Tibial nerve (tissue), 4 donors: ENCODE results near the gene ZNF516. TPM values are rescaled to one million over a fixed set of nuclear protein-coding genes. Genes with fewer than 3 reads are reported as not detected.

Experiments used
- DNase-seq, 2 donors: peaks; one replicate each; pipeline ENCODE4 v3.0.0-alpha.2; 2019; ENCODE audit warnings: low spot score in 2 of 2
- H3K27ac ChIP-seq, 4 donors: fragments of 200-600 bp; sonication (generic) in 3 of 4; one replicate each; pipeline ENCODE4 v1.5.1; 2017 to 2019; ENCODE audit warnings: mild to moderate bottlenecking in 1 of 4
- H3K27me3 ChIP-seq, 2 donors: fragments of 200-600 bp; sonication (generic) in 1 of 2; one replicate each; pipeline versions ENCODE4 v1.5.1 to v1.6.0; 2017 to 2019
- H3K36me3 ChIP-seq, 3 donors: fragments of 200-600 bp; sonication (generic); one replicate each; pipeline ENCODE4 v1.5.1; 2018 to 2019
- H3K4me1 ChIP-seq, 4 donors: fragments of 200-600 bp; sonication (generic) in 3 of 4; one replicate each; pipeline ENCODE4 v1.5.1; 2017 to 2019
- H3K4me3 ChIP-seq, 4 donors: fragments of 200-600 bp; sonication (generic) in 3 of 4; one replicate each; pipeline ENCODE4 v1.5.1; 2017 to 2019; ENCODE audit warnings: mild to moderate bottlenecking in 1 of 4, moderate library complexity in 1 of 4
- H3K9me3 ChIP-seq, 4 donors: fragments of 200-600 bp; sonication (generic) in 3 of 4; one replicate each; pipeline ENCODE4 v1.5.1; 2017 to 2019
- EP300 ChIP-seq, 2 donors: sonication (generic); formaldehyde crosslinking; IDR thresholded peaks; one replicate each; pipeline ENCODE4 v1.6.1; 2017; ENCODE audit warnings: antibody characterized with exemption in 2 of 2, mild to moderate bottlenecking in 1 of 2
- POLR2A ChIP-seq, 2 donors: fragments of 450-650 bp; IDR thresholded peaks; one replicate each; pipeline ENCODE4 v1.6.1; 2017; ENCODE audit warnings: antibody characterized with exemption in 2 of 2, mild to moderate bottlenecking in 2 of 2, moderate library complexity in 2 of 2
- WGBS, 2 donors: methylation state at CpG; one replicate each; pipeline ENCODE4 v1.1.5; 2018; 5-methylcytosine and 5-hydroxymethylcytosine counted together
- total RNA-seq, 4 donors: library from RNA; depleted of rRNA; stranded (reverse); fragments of >200 nt; gene quantifications; one replicate each; pipeline ENCODE4 v1.1.0, GENCODE V29; 2016
- TF ChIP-seq, protein P1 (sequence below), 5 experiments: fragments of 200-600 bp in 3 of 5; fragments of 450-650 bp in 2 of 5; sonication (generic) in 3 of 5; IDR thresholded peaks; one replicate each; pipeline ENCODE4 v1.5.1; 2016 to 2019; ENCODE audit warnings: antibody characterized with exemption in 5 of 5, mild to moderate bottlenecking in 3 of 5, moderate library complexity in 2 of 5

Gene ZNF516
- total RNA-seq, 4 donors from 2014 or later = 31.4 to 63.0 (median 45.5) TPM

DNA sequence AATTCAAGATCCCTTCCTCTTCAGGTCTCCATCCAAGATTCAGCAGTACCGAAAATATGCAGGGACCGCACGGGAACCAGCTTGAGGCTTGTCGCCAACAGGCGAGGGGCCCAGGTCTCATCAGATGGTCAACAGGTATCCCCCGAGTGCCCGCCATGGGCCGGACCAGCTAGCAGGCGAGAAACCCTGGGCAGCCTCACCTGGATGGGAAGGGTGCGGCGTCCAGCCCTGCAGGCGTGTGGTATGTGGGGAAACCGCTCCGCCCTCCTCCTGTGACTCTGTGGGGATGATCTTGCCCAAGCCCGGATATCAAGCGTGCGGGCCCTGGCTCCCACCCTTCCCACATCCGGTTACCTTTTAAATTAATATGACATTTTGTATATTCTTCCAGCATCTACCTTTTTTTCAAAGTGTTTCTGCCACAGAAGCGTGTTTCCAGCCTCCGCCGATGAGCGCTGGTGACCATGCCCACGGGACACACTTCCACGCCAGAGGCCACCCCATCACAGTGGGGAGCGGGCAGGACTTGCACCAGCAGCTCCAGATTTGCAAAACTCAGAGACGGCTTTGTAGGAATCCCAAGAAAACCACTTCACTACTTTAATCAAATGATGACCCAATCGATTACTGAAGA lies 33.2 kb downstream of the ZNF516 start:
- TF ChIP-seq POLR2A (IDR thresholded peaks at IDR 0.05) = no peak
- 90 to 96% methylated on average over 27 of the region's 27 CpGs for WGBS, 2 donors
- Histone ChIP-seq H3K27me3 (no peaks in the 10 kb centered on the region), H3K9me3 (no peaks in the 10 kb centered on the region), H3K27ac (peak overlapping the region in 1 of 4 donors; percentile 35), H3K4me1 (peaks cover 0 to 56% (median 16%) of the 10 kb centered on the region in 4 donors), H3K36me3 (peaks cover 0 to 40% (median 0%) of the 10 kb centered on the region in 3 donors), H3K4me3 (no peak overlapping the region)
- no peak for DNase-seq

DNA sequence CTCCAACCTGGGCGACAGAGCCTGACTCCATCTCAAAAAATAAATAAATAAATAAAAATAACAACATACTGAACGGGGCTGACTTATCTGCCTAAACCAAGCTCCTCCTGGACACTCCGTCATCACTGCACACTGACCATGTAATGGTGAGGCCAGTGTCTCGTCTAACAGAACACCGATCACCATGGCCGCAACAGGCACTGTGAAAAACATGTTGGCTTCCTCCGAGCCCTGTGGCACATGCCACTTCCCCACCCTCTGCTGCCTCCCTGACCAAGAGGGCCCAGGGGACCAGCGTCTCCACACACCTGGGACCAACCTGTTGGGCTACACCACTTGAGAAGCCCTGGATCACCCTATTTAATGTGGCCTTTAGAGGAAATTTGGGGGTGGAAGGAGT lies 33.9 kb downstream of the ZNF516 start:
- H3K4me3 ChIP-seq = no peak overlapping the region
- no peaks in the 10 kb centered on the region for H3K9me3 ChIP-seq
- DNase-seq = no peak
- peaks cover 0 to 50% (median 16%) of the 10 kb centered on the region in 4 donors for H3K4me1 ChIP-seq
- H3K36me3 ChIP-seq = peaks cover 0 to 40% (median 0%) of the 10 kb centered on the region in 3 donors
- peak overlapping the region; percentile 0 to 89 (median 70) for H3K27ac ChIP-seq
- WGBS, 2 donors = 95 to 96% methylated on average over 8 of the region's 8 CpGs
- TF ChIP-seq POLR2A (IDR thresholded peaks at IDR 0.05) = no peak
- no peak for TF ChIP-seq EP300 (IDR thresholded peaks at IDR 0.05)
- TF ChIP-seq, protein P1, sequence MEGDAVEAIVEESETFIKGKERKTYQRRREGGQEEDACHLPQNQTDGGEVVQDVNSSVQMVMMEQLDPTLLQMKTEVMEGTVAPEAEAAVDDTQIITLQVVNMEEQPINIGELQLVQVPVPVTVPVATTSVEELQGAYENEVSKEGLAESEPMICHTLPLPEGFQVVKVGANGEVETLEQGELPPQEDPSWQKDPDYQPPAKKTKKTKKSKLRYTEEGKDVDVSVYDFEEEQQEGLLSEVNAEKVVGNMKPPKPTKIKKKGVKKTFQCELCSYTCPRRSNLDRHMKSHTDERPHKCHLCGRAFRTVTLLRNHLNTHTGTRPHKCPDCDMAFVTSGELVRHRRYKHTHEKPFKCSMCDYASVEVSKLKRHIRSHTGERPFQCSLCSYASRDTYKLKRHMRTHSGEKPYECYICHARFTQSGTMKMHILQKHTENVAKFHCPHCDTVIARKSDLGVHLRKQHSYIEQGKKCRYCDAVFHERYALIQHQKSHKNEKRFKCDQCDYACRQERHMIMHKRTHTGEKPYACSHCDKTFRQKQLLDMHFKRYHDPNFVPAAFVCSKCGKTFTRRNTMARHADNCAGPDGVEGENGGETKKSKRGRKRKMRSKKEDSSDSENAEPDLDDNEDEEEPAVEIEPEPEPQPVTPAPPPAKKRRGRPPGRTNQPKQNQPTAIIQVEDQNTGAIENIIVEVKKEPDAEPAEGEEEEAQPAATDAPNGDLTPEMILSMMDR (IDR thresholded peaks at IDR 0.05) = no peak
- no peaks in the 10 kb centered on the region for H3K27me3 ChIP-seq

DNA sequence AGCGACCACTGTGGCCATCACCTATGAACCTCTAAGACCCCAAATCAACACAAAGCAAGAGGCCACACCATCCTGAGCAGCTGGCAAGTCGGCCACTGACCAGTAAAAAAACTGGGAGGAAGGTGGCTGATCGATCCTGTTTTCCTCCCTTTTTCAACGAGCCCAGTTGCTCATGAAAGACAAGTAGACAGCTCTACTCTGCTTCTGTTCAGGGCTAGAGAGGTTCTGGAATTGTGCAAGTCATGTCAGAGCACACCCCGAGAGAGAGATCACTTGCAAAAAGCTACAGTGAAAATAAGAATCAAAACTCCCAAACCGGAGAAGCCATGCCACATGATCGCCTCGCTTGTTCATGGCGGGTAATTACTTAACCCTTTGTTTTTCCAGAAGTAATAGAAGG lies 34.6 kb downstream of the ZNF516 start:
- H3K9me3 ChIP-seq = no peaks in the 10 kb centered on the region
- H3K36me3 ChIP-seq = peaks cover 0 to 40% (median 0%) of the 10 kb centered on the region in 3 donors
- H3K4me1 ChIP-seq = peaks cover 0 to 54% (median 17%) of the 10 kb centered on the region in 4 donors
- no peak for DNase-seq
- WGBS, 2 donors = 35 to 37% methylated on average over 9 of the region's 9 CpGs
- H3K27me3 ChIP-seq = no peaks in the 10 kb centered on the region
- TF ChIP-seq, protein P1 (IDR thresholded peaks at IDR 0.05) = no peak
- TF ChIP-seq POLR2A (IDR thresholded peaks at IDR 0.05) = no peak
- TF ChIP-seq EP300 (IDR thresholded peaks at IDR 0.05) = no peak
- H3K4me3 ChIP-seq = no peak overlapping the region
- H3K27ac ChIP-seq = peak overlapping the region; percentile 0 to 89 (median 70)

DNA sequence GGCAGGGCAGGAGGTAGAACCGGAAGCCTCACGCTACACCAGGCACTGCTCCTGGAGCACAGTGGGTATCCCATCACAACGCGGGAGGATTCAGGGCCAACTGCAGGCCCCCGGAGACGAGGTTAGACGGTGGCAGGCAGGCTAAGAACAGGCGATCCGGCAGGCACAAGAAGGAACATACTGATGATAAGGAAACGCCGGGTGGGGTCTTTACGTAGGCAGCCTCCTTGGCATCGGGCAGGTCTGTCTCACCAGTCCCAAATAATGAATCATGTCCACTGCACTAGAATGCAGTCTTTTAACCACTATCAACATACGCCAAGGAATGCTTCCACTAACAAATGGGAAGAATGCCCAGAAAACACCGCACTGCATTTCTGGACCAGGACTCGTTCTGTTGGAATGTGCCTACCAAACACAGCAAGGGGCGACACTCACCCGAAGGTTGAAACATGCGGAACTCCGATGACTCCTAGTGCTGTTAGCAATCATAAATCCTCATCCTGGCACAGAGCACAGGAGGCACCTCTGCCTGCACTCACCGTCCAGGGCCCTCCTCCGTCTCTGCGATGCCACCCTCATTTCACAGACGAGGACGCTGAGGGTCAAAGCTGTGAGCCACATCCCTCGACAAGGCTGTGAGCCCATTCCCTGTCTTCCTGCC lies 35.2 kb downstream of the ZNF516 start:
- peak overlapping the region in 3 of 4 donors; percentile 60 to 89 (median 79) for H3K27ac ChIP-seq
- peaks cover 0 to 61% (median 21%) of the 10 kb centered on the region in 4 donors for H3K4me1 ChIP-seq
- H3K9me3 ChIP-seq = no peaks in the 10 kb centered on the region
- peaks cover 0 to 37% (median 0%) of the 10 kb centered on the region in 3 donors for H3K36me3 ChIP-seq
- H3K4me3 ChIP-seq = no peak overlapping the region
- H3K27me3 ChIP-seq = no peaks in the 10 kb centered on the region
- WGBS, 2 donors = 48 to 52% methylated on average over 24 to 26 of the region's 26 CpGs
- no peak for DNase-seq
- TF ChIP-seq, protein P1 (IDR thresholded peaks at IDR 0.05) = no peak
- TF ChIP-seq EP300 (IDR thresholded peaks at IDR 0.05) = peak in 1 of 2 donors; percentile 41
- TF ChIP-seq POLR2A (IDR thresholded peaks at IDR 0.05) = no peak

DNA sequence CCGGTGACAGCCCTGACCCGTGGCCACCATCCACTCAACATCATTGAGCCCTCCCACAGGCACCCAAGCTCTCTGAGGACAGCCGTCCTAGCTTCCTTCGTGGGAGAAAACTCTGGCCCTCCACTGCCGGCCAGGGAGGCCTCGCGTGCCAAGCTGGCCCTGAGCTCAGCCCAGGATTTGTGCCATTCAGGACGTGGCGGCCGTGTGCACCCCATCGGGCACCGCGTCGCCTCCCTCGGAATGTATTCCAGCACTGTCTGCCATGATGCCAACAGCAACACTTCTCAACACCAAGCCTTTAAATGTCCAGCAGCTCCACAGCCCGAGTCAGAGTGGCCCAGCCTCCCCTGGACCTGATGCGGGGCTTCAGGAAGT lies 35.7 kb downstream of the ZNF516 start:
- peaks cover 0 to 66% (median 23%) of the 10 kb centered on the region in 4 donors for H3K4me1 ChIP-seq

More for the DNA sequence above, 35.7 kb downstream of the ZNF516 start:
- Histone ChIP-seq H3K27ac (peak overlapping the region in 3 of 4 donors; percentile 60 to 89 (median 79)), H3K4me3 (no peak overlapping the region), H3K27me3 (no peaks in the 10 kb centered on the region), H3K36me3 (peaks cover 0 to 34% (median 0%) of the 10 kb centered on the region in 3 donors), H3K9me3 (no peaks in the 10 kb centered on the region)
- no peak for DNase-seq
- 80 to 97% methylated on average over 1 to 11 of the region's 17 CpGs for WGBS, 2 donors
- TF ChIP-seq EP300 (IDR thresholded peaks at IDR 0.05) (no peak), POLR2A (IDR thresholded peaks at IDR 0.05) (no peak)
- TF ChIP-seq, protein P1 (IDR thresholded peaks at IDR 0.05) = no peak
